HCT116 (cell line): ENCODE data around the gene SNN. TPM values are rescaled to one million over a fixed set of nuclear protein-coding genes. Genes with fewer than 3 reads are reported as not detected.

ENCODE experiments used
- ATAC-seq: fragments of 200-7000 bp; cut with Tn5 transposase; 2 replicates; pipeline ENCODE4 v1.9.1; 2020; ENCODE audit warnings: mild to moderate bottlenecking, moderate library complexity
- BruUV-seq: library from RNA; stranded (reverse); fragments of 400-500 nt; replicated peaks from 2 replicates; lab custom pipeline; 2021; lab: Mats Ljungman, UMichigan
- CTCF ChIA-PET: fragments of 300-600 bp; sonication (Branson Sonifier 250); formaldehyde crosslinking; loops from one replicate; lab custom pipeline; 2021; ENCODE audit warnings: antibody characterized with exemption; lab: Charles Lee
- POLR2A ChIA-PET: fragments of 300-600, 350-600 bp; sonication (Branson Sonifier 250); formaldehyde crosslinking; loops from one replicate; lab custom pipeline; 2021; ENCODE audit warnings: antibody characterized with exemption; lab: Charles Lee
- RAD21 ChIA-PET, 2 experiments: fragments of 300-600 bp; sonication (Branson Sonifier 250); formaldehyde crosslinking; loops; one replicate each; lab custom pipeline; 2023; ENCODE audit warnings: low total read pairs in 2 of 2; ENCODE audit not compliant: uncharacterized antibody in 2 of 2, unreplicated experiment in 2 of 2, low non-redundant PET in 1 of 2; lab: Charles Lee
- DNase-seq: peaks from one replicate; pipeline ENCODE4 v3.0.0-alpha.2; 2010; ENCODE audit warnings: low read depth, low spot score
- H2AFZ ChIP-seq: fragments of 200-600 bp; shearing (Covaris generic), sonication (generic); 2 replicates; pipeline ENCODE4 v1.6.1; 2017; ENCODE audit warnings: low read depth, mixed run types, mixed read lengths, antibody characterized with exemption, low read length; ENCODE audit not compliant: poor library complexity, severe bottlenecking
- H3K27ac ChIP-seq: 2 replicates; pipeline ENCODE4 v1.5.1; 2012; ENCODE audit warnings: low read depth, low read length
- H3K27me3 ChIP-seq: fragments of 200-600 bp; sonication (generic); 2 replicates; pipeline ENCODE4 v1.6.1; 2016; ENCODE audit warnings: mixed run types, low read length, mixed read lengths; ENCODE audit not compliant: insufficient read depth
- H3K36me3 ChIP-seq, 2 experiments: fragments of 200-500 bp in 1 of 2; fragments of 200-600 bp in 1 of 2; sonication (Bioruptor generic) in 1 of 2; sonication (generic) in 1 of 2; 2 replicates each; pipeline versions ENCODE4 v1.5.1 to v1.6.1; 2014 to 2016; ENCODE audit warnings: low read length in 2 of 2, inconsistent platforms in 1 of 2, mixed read lengths in 1 of 2, mixed run types in 1 of 2; ENCODE audit not compliant: insufficient read depth in 2 of 2, control insufficient read depth in 1 of 2
- H3K4me1 ChIP-seq, 2 experiments: fragments of 200-600 bp in 1 of 2; sonication (generic) in 1 of 2; 2 replicates each; pipeline versions ENCODE4 v1.5.1 to v1.6.1; 2012 to 2017; ENCODE audit warnings: low read length in 2 of 2, inconsistent platforms in 1 of 2, mild to moderate bottlenecking in 1 of 2, mixed read lengths in 1 of 2, mixed run types in 1 of 2, moderate library complexity in 1 of 2; ENCODE audit not compliant: insufficient read depth in 2 of 2, control insufficient read depth in 1 of 2
- H3K4me2 ChIP-seq: fragments of 200-600 bp; sonication (generic); 2 replicates; pipeline ENCODE4 v1.6.1; 2017; ENCODE audit warnings: mixed run types, low read length, mixed read lengths
- H3K4me3 ChIP-seq, 2 experiments: fragments of 200-600 bp in 1 of 2; sonication (generic) in 1 of 2; replicated peaks in 1 of 2; 2 replicates each; pipeline ENCODE4 v1.5.1; 2011 to 2016; ENCODE audit warnings: low read length in 2 of 2, control low read depth in 1 of 2, low read depth in 1 of 2, mild to moderate bottlenecking in 1 of 2, mixed read lengths in 1 of 2, mixed run types in 1 of 2
- H3K79me2 ChIP-seq: fragments of 200-600 bp; sonication (generic); 2 replicates; pipeline ENCODE4 v1.6.1; 2017; ENCODE audit warnings: mild to moderate bottlenecking, mixed run types, low read length, moderate library complexity, mixed read lengths; ENCODE audit not compliant: insufficient read depth
- H3K9ac ChIP-seq: fragments of 200-600 bp; sonication (generic); 2 replicates; pipeline ENCODE4 v1.6.1; 2016; ENCODE audit warnings: low read length, mixed read lengths
- H3K9me2 ChIP-seq: fragments of 200-600 bp; sonication (generic), shearing (Covaris generic); 2 replicates; pipeline ENCODE4 v1.6.1; 2017; ENCODE audit warnings: mixed run types, mild to moderate bottlenecking, moderate library complexity; ENCODE audit not compliant: insufficient read depth
- H3K9me3 ChIP-seq, 2 experiments: fragments of 200-500 bp in 1 of 2; fragments of 200-600 bp in 1 of 2; sonication (Bioruptor generic) in 1 of 2; sonication (generic) in 1 of 2; 2 replicates each; pipeline ENCODE4 v1.6.1; 2014 to 2017; ENCODE audit warnings: low read length in 2 of 2, mixed read lengths in 2 of 2, inconsistent platforms in 1 of 2, low read depth in 1 of 2, mild to moderate bottlenecking in 1 of 2, mixed run types in 1 of 2, moderate library complexity in 1 of 2; ENCODE audit not compliant: control insufficient read depth in 1 of 2, insufficient read depth in 1 of 2
- H4K20me1 ChIP-seq: fragments of 200-600 bp; sonication (generic), shearing (Covaris generic); 2 replicates; pipeline ENCODE4 v1.6.1; 2017; ENCODE audit warnings: mixed run types, mild to moderate bottlenecking, moderate library complexity; ENCODE audit not compliant: insufficient read depth
- CBX3 ChIP-seq: IDR thresholded peaks from 2 replicates; pipeline ENCODE4 v1.6.1; 2012; ENCODE audit warnings: low read depth
- EGR1 ChIP-seq: IDR thresholded peaks from 2 replicates; pipeline ENCODE4 v1.6.1; 2012; ENCODE audit warnings: low read depth
- ELF1 ChIP-seq: IDR thresholded peaks from 2 replicates; pipeline ENCODE4 v1.6.1; 2012; ENCODE audit warnings: low read depth, borderline replicate concordance
- EZH2 ChIP-seq: fragments of 200-600 bp; sonication (generic); IDR thresholded peaks from 2 replicates; pipeline ENCODE4 v1.6.1; 2017; ENCODE audit warnings: antibody characterized with exemption, mixed run types
- FOSL1 ChIP-seq: IDR thresholded peaks from 2 replicates; pipeline ENCODE4 v1.6.1; 2012; ENCODE audit warnings: low read depth
- JUND ChIP-seq: IDR thresholded peaks from 2 replicates; pipeline ENCODE4 v1.6.1; 2012
- RAD21 ChIP-seq: IDR thresholded peaks from 2 replicates; pipeline ENCODE4 v1.6.1; 2012; ENCODE audit warnings: low read depth, mild to moderate bottlenecking
- SIN3A ChIP-seq: IDR thresholded peaks from 2 replicates; pipeline ENCODE4 v1.6.1; 2012; ENCODE audit warnings: low read depth
- SP1 ChIP-seq: IDR thresholded peaks from 2 replicates; pipeline ENCODE4 v1.6.1; 2012; ENCODE audit warnings: low read depth
- SRF ChIP-seq: IDR thresholded peaks from 2 replicates; pipeline ENCODE4 v1.6.1; 2012; ENCODE audit warnings: low read depth
- TCF7L2 ChIP-seq: IDR thresholded peaks from 2 replicates; pipeline ENCODE4 v1.7.0; 2011; ENCODE audit warnings: borderline replicate concordance, inconsistent platforms; ENCODE audit not compliant: insufficient read depth, insufficient read length; ENCODE audit errors: extremely low read depth
- YY1 ChIP-seq: IDR thresholded peaks from 2 replicates; pipeline ENCODE4 v1.6.1; 2011; ENCODE audit warnings: low read length, low read depth, moderate library complexity, mild to moderate bottlenecking; ENCODE audit not compliant: insufficient replicate concordance; ENCODE audit errors: extremely low read depth
- ZFX ChIP-seq: fragments of 450-650 bp; IDR thresholded peaks from 2 replicates; pipeline ENCODE4 v1.6.1; 2017
- intact Hi-C: fragments of 100-400 bp; cut with micrococcal nuclease; formaldehyde crosslinking; loops from 2 replicates; pipeline ENCODE4 v1.10.0; 2022
- total RNA-seq: library from RNA; stranded (reverse); gene quantifications from one replicate; pipeline ENCODE4 v1.2.1, GENCODE V29; 2021; ENCODE audit not compliant: unreplicated experiment
- TF ChIP-seq, protein P1 (sequence below): IDR thresholded peaks from 2 replicates; pipeline ENCODE4 v1.6.1; 2011; ENCODE audit warnings: mild to moderate bottlenecking, low read length, moderate library complexity; ENCODE audit not compliant: insufficient replicate concordance; ENCODE audit errors: extremely low read depth
- TF ChIP-seq, protein P2 (sequence below): IDR thresholded peaks from 2 replicates; pipeline ENCODE4 v1.6.1; 2012
- TF ChIP-seq, protein P3 (sequence below): IDR thresholded peaks from 2 replicates; pipeline ENCODE4 v1.6.1; 2012

SNN gene
- total RNA-seq, 1 experiment from 2014 or later, result 12.2 TPM

DNA sequence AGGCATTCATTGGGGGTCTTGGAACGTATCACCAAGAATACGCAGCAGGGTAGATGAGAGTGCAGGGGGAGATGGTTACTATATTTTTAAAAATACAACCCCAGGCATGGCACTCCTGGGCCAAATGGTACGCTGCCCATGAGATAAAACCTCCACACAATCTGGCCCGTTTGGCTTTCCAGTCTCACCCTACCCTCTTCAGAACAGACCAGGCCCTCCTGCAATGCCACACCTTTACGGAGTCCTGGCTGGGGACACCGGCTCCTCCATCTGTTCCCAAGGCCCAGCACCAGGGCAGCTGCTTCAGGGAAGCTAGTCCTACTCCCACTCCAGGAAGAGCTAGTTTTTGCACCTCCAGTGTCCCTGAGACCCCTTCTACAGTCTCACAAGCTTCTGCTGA, 24.4 kb downstream of the SNN start (continued):
- TF ChIP-seq, protein P1, sequence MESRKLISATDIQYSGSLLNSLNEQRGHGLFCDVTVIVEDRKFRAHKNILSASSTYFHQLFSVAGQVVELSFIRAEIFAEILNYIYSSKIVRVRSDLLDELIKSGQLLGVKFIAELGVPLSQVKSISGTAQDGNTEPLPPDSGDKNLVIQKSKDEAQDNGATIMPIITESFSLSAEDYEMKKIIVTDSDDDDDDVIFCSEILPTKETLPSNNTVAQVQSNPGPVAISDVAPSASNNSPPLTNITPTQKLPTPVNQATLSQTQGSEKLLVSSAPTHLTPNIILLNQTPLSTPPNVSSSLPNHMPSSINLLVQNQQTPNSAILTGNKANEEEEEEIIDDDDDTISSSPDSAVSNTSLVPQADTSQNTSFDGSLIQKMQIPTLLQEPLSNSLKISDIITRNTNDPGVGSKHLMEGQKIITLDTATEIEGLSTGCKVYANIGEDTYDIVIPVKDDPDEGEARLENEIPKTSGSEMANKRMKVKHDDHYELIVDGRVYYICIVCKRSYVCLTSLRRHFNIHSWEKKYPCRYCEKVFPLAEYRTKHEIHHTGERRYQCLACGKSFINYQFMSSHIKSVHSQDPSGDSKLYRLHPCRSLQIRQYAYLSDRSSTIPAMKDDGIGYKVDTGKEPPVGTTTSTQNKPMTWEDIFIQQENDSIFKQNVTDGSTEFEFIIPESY, result no peak
- TF ChIP-seq EGR1, result no peak
- TF ChIP-seq, protein P2, sequence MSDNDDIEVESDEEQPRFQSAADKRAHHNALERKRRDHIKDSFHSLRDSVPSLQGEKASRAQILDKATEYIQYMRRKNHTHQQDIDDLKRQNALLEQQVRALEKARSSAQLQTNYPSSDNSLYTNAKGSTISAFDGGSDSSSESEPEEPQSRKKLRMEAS, result no peak
- TF ChIP-seq SIN3A, result no peak
- no peak for TF ChIP-seq CBX3
- TF ChIP-seq, all 23 proteins: peak for 0

DNA sequence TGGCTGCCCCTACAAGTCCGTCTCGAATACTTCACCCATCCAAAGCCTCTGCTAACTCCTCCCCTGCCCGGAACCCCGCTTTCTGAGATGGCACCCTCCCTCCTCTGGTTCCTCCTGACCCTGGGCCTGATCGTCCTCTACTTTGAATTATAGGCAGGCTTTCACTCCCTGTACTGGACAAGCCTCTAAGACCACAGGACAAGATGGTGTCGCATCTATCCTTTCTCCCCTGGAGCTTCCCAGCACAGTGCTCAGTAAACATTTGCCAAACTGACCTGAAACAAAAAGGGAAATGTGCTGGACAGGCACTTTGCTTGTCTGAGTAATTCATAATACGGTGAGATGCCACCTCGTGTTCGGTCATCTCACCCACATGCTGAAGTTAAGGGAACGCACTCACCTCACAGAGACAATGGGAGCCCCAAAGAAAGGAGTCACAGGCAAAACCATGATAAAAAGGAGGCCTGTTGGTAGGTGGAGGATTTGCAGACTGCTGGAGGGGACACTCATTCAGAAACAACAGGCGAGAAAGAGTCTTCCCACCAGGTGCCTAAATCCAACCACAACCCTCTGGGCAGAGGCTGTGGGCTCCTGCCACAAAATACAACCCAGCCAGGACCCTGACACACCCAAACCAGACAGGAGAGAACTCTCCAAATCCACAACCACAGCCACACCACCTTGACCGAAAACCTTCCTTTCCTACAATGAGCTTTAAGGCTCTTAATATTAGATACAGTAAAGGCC, 28.2 kb downstream of the SNN start:
- Histone ChIP-seq H3K36me3 (peaks cover 15 to 39% of the 10 kb centered on the region in 2 experiments; a peak in 2 of 4 replicates), H3K27ac (no peak overlapping the region), H3K4me1 (no peaks in the 10 kb centered on the region), H2AFZ (no peak overlapping the region), H4K20me1 (no peaks in the 10 kb centered on the region), H3K27me3 (no peaks in the 10 kb centered on the region), H3K79me2 (peaks cover 13% of the 10 kb centered on the region; the same call in 1 of the 2 replicates), H3K9ac (no peak overlapping the region), H3K9me2 (no peaks in the 10 kb centered on the region), H3K4me3 (no peak overlapping the region), H3K9me3 (no peaks in the 10 kb centered on the region), H3K4me2 (no peak overlapping the region)
- BruUV-seq, result no TSS peak
- ATAC-seq (no peak), DNase-seq (no peak)
- CTCF ChIA-PET, result no interaction called here
- RAD21 ChIA-PET, result no interaction called here
- POLR2A ChIA-PET, result no interaction called here
- intact Hi-C loops, result no loop called here
- TF ChIP-seq TCF7L2 (no peak), SRF (no peak), JUND (no peak), CBX3 (no peak), YY1 (no peak), FOSL1 (no peak), ELF1 (no peak), RAD21 (no peak), EZH2 (no peak), SP1 (no peak), ZFX (no peak)
- TF ChIP-seq, protein P3, sequence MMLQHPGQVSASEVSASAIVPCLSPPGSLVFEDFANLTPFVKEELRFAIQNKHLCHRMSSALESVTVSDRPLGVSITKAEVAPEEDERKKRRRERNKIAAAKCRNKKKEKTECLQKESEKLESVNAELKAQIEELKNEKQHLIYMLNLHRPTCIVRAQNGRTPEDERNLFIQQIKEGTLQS, result no peak
- TF ChIP-seq, protein P2, result no peak
